Lower lobe of right lung (tissue), 2 donors: ENCODE results near the gene RELB. TPM values are rescaled to one million over a fixed set of nuclear protein-coding genes. Genes with fewer than 3 reads are reported as not detected.

Experiments used
- ATAC-seq, 2 donors: fragments of 200-7000 bp; cut with Tn5 transposase; one replicate each; pipeline ENCODE4 v1.9.1; 2020 to 2022; ENCODE audit warnings: mild to moderate bottlenecking in 2 of 2, moderate library complexity in 2 of 2
- DNase-seq: peaks from one replicate; pipeline ENCODE4 v3.0.0-alpha.2; 2020
- H3K27ac ChIP-seq: fragments of 200-600 bp; one replicate; pipeline ENCODE4 v1.8.0; 2022
- H3K27me3 ChIP-seq: fragments of 200-600 bp; one replicate; pipeline ENCODE4 v1.8.0; 2022; ENCODE audit warnings: low read depth
- H3K36me3 ChIP-seq: fragments of 200-600 bp; one replicate; pipeline ENCODE4 v1.8.0; 2022; ENCODE audit warnings: mild to moderate bottlenecking
- H3K4me1 ChIP-seq: fragments of 200-600 bp; one replicate; pipeline ENCODE4 v1.8.0; 2022
- H3K4me3 ChIP-seq: fragments of 200-600 bp; one replicate; pipeline ENCODE4 v1.8.0; 2022; ENCODE audit warnings: mild to moderate bottlenecking
- H3K9me3 ChIP-seq: fragments of 200-600 bp; one replicate; pipeline ENCODE4 v1.8.0; 2022
- CTCF ChIP-seq: fragments of 200-600 bp; IDR thresholded peaks from one replicate; pipeline ENCODE4 v1.8.0; 2022; ENCODE audit warnings: antibody characterized with exemption, mild to moderate bottlenecking
- intact Hi-C: fragments of 100-400 bp; cut with DNase I; formaldehyde crosslinking; loops from one replicate; pipeline ENCODE4 v1.11.0; 2022
- total RNA-seq: library from RNA; stranded (reverse); fragmentation: NEBNext Ultra II Directional; extraction: Animal tissue kit (Norgen Biotek cat#: 25700); gene quantifications from one replicate; pipeline ENCODE4 v1.2.1, GENCODE V29; 2021
- donor health status: DM: no; HTN: yes; CAD: no; lungs with severe emphysema.

The RELB gene
- total RNA-seq, 1 donor from 2014 or later, result 12.2 TPM

- H3K27me3 ChIP-seq, result no peaks in the 10 kb centered on the region
- TF ChIP-seq CTCF, result no peak
- intact Hi-C loops, result no loop called here
- no peaks in the 10 kb centered on the region for H3K9me3 ChIP-seq
- H3K27ac ChIP-seq, result peak overlapping the region; percentile 4
- peak; percentile 8 to 66 for ATAC-seq
- H3K4me3 ChIP-seq, result no peak overlapping the region
- H3K4me1 ChIP-seq, result peaks cover 42% of the 10 kb centered on the region
- no peak for DNase-seq
- H3K36me3 ChIP-seq, result peaks cover 64% of the 10 kb centered on the region
Measured at GRCh38 chr19:45045671-45046353, 44.5 kb downstream of the RELB start.

GRCh38 chr19:45046355-45046754, 45.1 kb downstream of the RELB start:
- no peaks in the 10 kb centered on the region for H3K27me3 ChIP-seq
- no peak for TF ChIP-seq CTCF
- peaks cover 36% of the 10 kb centered on the region for H3K4me1 ChIP-seq
- H3K36me3 ChIP-seq, result peaks cover 59% of the 10 kb centered on the region
- H3K4me3 ChIP-seq, result no peak overlapping the region
- DNase-seq (no peak), ATAC-seq (no peak)
- no peaks in the 10 kb centered on the region for H3K9me3 ChIP-seq
- intact Hi-C loops, result no loop called here
- H3K27ac ChIP-seq, result no peak overlapping the region

- H3K4me3 ChIP-seq, result no peak overlapping the region
- no peak overlapping the region for H3K27ac ChIP-seq
- no peak for DNase-seq
- TF ChIP-seq CTCF, result no peak
- peak in 1 of 2 donors; percentile 57 for ATAC-seq
- H3K4me1 ChIP-seq, result peaks cover 32% of the 10 kb centered on the region
- H3K36me3 ChIP-seq, result peaks cover 56% of the 10 kb centered on the region
- intact Hi-C loops, result no loop called here
- no peaks in the 10 kb centered on the region for H3K27me3 ChIP-seq
- no peaks in the 10 kb centered on the region for H3K9me3 ChIP-seq
Measured at GRCh38 chr19:45047188-45047797, 46.0 kb downstream of the RELB start.

- Histone ChIP-seq H3K9me3 (no peaks in the 10 kb centered on the region), H3K4me1 (peaks cover 27% of the 10 kb centered on the region), H3K27ac (no peak overlapping the region), H3K27me3 (no peaks in the 10 kb centered on the region), H3K36me3 (peaks cover 58% of the 10 kb centered on the region), H3K4me3 (no peak overlapping the region)
- intact Hi-C loops, result no loop called here
- DNase-seq (no peak), ATAC-seq (no peak)
- no peak for TF ChIP-seq CTCF
Measured at GRCh38 chr19:45049073-45049736, 47.9 kb downstream of the RELB start.

GRCh38 chr19:45050036-45050435, 48.8 kb downstream of the RELB start:
- intact Hi-C loops, result no loop called here
- Histone ChIP-seq H3K27ac (no peak overlapping the region), H3K27me3 (no peaks in the 10 kb centered on the region), H3K4me1 (peaks cover 20% of the 10 kb centered on the region), H3K36me3 (peaks cover 58% of the 10 kb centered on the region), H3K4me3 (no peak overlapping the region), H3K9me3 (no peaks in the 10 kb centered on the region)
- no peak for TF ChIP-seq CTCF
- DNase-seq (no peak), ATAC-seq (no peak)
